Measurements from ENCODE around the gene MVD.

GRCh38 chr16:88655733-88656281 is 7.1 kb downstream of the MVD start:
- TF ChIP-seq CTCF (IDR thresholded peaks at IDR 0.05) (no peak), POLR2A (IDR thresholded peaks at IDR 0.05) (no peak)

Data from thyroid gland (tissue), 4 donors.